ENCODE data around the gene LRMDA.

Gene LRMDA

DNA sequence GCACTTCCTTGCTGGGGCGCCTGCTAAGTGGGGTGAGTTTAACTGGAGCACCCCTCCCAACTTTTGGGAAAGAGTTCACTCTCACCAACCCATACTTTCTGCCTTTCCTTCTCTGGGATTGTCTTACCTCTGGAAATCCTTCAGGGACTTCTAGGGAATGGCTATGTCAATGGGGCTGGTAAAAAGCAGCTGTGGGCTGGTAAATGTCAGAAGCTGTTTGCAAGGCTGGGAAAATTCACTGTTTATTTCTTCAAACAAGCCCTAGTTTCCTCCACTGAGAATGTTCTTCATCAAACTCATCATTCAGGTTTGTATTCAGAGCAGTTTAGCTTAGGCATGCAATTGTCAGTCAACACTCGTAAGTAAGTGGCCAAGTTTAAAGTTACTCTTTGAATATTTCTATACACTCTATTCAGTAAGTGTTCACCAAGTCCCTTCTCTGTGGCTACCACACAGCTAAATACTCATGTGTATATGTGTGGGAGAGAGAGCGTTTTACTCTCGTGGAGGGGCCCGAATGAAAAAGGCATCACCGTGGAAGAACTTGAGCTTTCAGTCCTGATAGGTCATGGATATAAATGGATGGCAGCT lies 654.8 kb downstream of the LRMDA start:
- TF ChIP-seq, protein P1, sequence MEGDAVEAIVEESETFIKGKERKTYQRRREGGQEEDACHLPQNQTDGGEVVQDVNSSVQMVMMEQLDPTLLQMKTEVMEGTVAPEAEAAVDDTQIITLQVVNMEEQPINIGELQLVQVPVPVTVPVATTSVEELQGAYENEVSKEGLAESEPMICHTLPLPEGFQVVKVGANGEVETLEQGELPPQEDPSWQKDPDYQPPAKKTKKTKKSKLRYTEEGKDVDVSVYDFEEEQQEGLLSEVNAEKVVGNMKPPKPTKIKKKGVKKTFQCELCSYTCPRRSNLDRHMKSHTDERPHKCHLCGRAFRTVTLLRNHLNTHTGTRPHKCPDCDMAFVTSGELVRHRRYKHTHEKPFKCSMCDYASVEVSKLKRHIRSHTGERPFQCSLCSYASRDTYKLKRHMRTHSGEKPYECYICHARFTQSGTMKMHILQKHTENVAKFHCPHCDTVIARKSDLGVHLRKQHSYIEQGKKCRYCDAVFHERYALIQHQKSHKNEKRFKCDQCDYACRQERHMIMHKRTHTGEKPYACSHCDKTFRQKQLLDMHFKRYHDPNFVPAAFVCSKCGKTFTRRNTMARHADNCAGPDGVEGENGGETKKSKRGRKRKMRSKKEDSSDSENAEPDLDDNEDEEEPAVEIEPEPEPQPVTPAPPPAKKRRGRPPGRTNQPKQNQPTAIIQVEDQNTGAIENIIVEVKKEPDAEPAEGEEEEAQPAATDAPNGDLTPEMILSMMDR (IDR thresholded peaks at IDR 0.05), result no peak

DNA sequence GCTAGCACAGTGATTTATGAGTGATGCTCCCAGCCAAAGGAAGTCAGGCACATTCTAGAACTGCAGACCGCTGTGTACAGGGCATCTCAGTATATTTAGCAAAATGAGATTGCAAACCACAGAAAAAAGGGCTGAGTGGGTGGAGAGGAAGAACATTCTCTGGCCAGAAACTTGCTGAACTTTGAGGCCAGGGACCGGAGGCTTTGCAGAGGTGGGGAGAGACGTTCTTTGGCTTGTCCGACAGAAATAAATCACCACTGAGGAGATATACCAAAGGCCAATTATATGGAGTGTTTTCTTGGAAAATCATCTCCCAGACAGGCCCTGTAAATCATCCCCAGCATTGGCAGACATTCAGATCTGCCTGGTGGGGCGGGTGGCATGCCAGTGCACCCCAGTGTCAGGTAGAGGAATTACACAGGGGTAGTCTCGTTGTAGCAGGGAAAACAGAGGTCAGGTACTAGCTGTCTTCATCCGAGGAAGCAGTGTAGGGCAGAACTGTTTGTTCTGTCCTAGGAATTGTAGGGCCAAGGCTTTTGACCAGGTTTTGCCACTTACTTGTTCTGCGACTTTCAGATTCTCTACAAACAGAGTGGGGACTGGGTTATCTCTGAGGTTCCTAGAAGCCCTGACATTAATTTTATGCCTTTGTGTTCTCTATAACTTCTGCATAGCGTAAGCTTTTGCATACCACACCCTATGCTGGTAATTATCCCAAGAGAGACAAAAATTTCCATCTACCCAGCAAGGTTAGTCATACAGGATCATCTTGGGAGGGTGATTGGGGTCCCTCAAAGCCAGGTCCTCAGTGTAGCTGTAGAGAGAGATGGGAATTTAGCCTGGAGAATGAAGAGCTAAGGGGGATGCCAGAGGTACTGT lies 655.6 kb downstream of the LRMDA start:
- TF ChIP-seq, protein P1 (IDR thresholded peaks at IDR 0.05), result peak; percentile 90

DNA sequence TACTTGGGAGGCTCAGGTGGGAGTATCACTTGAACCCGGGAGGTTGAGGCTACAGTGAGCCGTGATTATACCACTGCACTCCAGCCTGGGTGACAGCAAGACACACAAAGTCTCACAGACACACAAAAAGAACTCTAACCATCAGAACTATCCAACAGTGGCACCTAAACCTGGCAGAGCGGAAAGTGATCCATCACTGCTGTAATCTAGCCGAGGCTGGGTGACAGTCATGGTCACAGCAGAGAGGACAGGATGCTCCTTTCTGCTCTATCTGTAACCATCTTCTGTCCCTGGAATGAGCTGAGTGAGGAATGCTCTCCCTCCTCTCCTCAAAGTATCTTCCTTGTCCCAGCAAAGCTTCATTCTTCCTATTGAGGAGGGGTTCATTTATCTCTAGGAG lies 656.6 kb downstream of the LRMDA start:
- TF ChIP-seq, protein P1 (IDR thresholded peaks at IDR 0.05), result no peak

DNA sequence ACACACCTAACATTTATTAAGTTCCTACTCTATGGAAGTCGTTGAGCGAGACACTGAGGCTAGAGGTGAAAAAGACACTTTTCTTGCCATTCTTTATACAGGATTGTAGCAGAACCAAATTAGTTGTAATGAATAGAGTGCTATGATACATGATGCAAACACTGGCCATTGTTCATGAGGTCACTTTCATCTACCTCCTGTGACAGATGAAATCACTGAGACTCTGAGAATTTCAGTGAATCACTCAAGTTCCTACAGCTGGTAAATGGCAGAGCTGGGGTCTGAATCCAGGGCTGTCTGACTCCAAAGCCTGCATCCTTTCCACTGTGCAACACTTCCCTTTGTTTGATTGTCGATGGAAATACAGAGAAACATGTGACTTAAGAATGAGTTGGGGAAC lies 657.6 kb downstream of the LRMDA start:
- TF ChIP-seq, protein P1 (IDR thresholded peaks at IDR 0.05), result no peak

DNA sequence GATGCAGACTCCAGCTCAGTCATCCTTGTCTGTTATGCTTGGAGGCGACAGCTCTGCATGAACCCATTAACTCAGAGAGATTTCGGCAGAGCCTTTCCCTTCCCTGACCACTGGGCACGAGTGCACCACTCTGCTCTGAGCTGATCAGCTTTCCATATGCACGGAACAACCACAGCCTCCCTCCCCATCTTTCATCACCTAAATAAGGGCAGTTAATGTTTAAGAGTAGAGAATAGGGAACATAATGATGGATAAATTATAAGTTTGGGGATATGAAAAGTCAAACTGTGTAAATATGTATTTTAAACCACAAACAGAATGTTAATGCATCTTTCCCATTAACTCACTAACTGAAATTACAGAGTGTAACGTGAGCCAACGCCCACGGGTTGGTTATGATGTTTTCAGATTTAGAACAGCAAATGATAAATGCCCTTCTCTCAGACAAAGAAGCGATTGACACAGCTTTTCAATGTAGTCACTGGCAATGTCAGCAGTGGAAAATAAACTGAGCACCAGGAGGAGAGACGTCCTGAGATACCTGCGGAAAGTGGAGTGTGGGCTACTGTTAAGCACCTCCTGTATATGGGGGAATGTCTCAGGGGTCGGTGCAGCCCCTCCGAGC lies 658.2 kb downstream of the LRMDA start:
- TF ChIP-seq, protein P1 (IDR thresholded peaks at IDR 0.05), result no peak

DNA sequence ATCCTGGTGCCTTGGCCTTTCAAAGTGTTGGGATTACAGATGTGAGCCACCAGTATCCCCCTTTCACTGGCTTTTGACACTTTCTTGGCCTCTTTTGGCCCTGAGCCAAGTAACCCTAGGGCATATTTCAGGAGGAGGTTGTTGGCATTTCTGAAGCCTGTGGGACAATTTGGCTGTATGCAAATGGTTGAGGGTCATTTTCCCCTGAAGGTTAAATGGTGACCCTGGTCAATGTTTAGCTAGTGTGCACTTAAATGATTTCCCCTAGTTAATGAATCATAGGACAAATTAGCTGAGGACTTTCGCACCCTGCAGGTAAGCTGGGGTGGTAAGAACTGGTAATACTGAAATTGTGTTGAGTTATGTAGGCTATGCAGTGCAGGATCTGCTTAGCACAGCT lies 660.5 kb downstream of the LRMDA start:
- TF ChIP-seq, protein P1 (IDR thresholded peaks at IDR 0.05), result no peak

DNA sequence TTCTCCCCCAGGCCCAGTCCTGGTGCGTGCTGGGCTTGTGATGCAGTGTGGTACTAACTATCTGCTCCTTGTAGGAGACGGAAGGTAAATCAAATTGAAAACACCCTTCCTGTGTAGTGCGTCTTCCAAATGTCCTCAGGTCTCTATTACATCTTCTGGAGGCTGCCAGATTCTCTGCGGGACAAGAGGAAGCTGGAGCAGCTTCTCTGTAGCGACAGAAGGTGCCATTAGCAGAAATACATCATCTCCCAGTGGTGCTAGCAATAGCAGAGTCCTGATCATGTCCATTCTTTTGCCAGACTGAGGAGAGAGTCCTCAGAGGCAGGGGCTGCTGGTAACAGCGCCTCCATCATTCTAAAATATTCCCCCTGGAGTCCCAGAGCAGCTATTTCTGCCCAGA lies 675.2 kb downstream of the LRMDA start:
- TF ChIP-seq, protein P1 (IDR thresholded peaks at IDR 0.05), result no peak
